ENCODE measurements around the gene TARDBP.
"Not testable (repeated sequence)": the region's sequence is repeated elsewhere in the genome, so short reads cannot be mapped to it uniquely, and the experiment has no call there.

The TARDBP gene

DNA sequence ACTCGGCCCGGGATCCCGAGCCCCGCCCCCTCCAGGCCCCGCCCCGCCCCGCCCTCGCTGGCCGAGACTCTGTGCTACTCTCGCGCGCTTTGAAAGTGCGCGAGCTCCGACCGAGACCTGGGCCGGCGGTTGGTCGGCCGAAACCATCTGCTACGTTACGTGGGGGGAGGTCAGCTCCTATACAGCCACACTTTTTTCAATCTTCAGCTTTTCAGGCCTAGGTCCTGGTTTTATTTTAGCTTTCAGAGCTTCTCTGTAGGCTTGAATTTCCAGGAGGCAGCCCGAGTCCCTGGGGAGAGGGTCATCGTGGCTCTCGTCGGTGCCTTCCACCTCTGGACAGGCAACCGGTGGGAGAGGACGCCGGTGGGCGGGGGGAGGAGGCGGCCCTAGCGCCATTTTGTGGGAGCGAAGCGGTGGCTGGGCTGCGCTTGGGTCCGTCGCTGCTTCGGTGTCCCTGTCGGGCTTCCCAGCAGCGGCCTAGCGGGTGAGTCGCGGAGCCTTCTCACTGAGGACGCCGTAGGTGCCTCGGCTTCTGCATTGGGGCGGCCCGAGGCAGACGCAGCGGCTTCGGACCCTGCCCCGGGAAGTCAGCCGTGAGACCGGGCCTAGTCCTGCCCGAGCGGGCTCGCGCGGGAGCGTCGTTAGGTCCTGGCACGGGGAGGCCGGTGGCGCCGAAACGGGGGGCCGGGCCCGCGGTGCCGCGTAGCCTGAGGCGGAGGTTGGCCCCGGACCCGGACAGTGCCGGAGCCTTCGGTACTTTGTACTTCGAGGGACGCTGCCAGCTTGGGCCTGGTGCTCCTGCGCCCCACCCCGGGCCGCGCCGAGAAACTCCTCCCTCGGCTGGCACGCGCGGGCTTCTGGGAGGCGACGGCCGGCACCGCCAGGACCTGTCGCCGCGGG lies at the start of gene TARDBP:
TARDBP (plus strand) TSS at position 395 of the 900 bp plus-strand sequence. CDS start 1,074 bp downstream, outside the sequence.
- ATAC-seq = peak; percentile 84 to 87

DNA sequence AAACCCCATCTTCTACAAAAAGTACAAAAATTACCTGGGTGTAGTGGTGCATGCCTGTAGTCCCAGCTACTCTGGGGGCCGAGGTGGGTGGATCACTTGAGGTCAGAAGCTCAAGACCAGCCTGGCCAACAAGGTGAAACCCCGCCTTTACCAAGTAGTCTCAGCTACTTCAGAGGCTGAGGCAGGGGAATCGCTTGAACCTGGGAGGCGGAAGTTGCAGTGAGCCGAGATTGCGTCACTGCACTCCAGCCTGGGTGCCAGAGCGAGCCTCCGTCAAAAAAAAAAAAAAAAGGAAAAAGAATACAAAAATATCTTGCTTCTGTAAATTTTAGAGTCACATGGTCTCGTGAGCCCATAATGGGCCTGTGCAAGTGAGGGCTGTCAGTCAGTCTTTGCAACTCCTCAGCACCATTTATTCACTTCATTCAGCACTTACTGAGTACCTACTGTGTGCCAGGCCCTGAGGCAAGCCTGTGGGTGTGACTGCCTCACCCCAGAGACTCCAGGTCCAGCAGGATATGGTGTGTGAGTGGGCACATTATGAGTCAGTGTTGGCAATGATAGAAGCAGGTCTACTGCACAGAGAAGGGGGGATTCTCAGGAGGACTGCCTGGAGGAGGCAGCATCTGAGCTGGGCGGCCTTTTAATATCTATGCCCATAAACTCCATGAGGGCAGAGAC lies 46.8 kb upstream of the TARDBP start:
- ATAC-seq = peak in 1 of 2 donors; percentile 22

DNA sequence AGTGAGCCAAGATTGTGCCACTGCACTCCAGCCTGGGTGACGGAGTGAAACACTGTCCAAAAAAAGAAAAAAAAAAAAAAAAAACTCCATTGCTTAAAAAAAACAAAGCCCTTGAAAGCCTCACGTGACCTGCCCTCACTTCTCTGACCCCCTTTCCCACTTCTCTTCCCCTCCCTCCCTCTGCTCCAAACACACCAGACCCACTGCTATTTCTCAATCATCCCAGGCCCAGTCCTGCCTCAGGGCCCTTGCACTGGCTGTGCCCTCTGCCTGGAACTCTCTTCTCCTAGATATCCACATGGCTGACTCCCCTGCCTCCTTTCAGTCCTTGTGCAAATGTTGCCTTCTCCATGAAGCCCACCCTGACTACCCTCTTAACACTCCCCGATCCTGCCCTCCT lies 45.4 kb upstream of the TARDBP start:
- ATAC-seq = no peak

DNA sequence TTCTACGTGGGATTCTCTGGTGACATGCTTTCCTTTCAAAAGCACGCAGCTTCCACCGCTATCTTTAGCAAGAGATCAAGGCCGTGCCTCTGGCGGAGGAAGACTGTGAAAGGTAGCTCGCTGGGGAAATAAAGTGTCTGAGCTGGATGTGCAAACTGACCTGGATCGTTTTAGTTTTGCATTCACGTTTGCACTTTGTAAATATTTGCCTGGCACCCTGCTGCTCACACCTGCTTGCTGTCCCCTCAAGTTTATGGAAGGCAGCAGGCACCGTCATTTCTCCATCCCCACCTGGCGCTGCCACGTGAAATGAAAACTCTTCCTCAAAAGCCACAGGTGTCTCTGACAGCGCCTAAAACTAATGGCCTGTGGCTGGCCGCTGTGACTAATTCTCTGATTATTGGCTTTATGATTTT lies 44.0 kb upstream of the TARDBP start:
- ATAC-seq = no peak

DNA sequence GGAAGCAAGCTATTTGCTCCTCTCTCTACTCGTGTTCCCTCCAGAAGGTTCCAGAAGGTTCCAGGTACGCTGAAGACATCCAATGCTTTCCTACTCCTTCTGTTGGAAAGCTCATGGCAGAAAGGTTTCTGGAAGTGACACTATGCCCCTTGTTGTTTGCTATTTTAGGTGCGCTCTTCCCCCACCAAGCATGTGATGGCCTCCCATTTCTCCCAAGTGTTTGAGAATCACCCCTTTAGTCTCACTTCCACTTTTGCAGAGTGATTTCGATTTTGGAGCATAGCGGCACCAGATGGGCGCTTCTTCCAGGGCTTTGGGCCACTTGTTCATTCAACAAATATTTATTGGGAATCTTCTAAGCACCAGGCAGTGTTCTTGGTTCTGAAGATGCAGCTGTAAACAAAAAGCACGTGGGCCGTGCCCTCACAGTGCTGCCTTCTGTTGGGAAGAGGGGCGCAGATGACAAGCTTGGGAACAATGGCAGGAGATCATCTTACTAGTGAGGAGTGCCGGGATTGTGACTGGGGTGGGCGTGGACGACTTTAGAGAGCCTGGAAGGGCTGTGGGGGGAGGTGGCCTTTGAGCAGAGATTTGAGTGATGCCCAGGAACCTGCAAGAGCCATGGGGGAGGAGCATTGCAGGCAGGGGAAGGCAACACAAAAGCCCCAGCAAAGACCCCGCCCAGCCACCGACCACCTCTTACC lies 43.0 kb upstream of the TARDBP start:
- no peak for ATAC-seq

DNA sequence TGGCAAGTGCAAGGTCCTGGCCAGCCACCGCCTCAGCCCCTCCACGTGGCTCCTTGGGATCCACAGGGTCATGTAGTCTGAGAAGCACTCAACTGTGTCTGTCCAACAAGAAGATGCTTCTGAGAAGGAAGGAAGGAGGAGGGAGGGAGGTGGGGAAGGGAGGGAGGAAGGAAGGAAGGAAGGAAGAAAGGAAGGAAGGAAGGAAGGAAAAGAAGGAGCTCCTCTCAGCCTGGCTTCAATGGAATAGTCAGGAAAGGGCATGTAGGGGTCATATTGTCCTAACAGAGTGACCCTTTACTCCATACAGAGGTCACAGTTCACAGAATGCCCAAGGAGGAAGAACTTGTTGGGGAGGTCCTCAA lies 42.5 kb upstream of the TARDBP start:
- ATAC-seq = no peak

DNA sequence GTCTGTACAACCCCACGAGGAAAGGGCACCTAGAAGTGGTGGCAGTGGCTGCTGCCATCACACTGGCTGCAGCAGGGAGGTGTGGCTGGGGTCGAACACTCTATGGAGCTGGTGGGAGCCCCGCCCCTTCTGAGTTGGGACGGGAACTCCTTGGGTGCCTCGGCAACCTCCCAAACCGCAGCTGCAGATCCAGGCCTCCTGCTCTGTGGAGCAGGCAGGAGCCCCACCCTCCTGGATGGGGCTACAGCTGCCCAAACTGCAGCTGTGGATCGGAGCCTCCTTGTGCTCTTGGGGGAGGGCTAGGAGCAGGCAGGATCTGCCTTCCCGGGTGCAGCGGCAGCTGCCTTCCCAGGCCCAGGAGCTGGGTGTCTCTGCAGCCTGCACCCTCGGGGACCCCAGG lies 38.9 kb upstream of the TARDBP start:
- ATAC-seq = no peak

DNA sequence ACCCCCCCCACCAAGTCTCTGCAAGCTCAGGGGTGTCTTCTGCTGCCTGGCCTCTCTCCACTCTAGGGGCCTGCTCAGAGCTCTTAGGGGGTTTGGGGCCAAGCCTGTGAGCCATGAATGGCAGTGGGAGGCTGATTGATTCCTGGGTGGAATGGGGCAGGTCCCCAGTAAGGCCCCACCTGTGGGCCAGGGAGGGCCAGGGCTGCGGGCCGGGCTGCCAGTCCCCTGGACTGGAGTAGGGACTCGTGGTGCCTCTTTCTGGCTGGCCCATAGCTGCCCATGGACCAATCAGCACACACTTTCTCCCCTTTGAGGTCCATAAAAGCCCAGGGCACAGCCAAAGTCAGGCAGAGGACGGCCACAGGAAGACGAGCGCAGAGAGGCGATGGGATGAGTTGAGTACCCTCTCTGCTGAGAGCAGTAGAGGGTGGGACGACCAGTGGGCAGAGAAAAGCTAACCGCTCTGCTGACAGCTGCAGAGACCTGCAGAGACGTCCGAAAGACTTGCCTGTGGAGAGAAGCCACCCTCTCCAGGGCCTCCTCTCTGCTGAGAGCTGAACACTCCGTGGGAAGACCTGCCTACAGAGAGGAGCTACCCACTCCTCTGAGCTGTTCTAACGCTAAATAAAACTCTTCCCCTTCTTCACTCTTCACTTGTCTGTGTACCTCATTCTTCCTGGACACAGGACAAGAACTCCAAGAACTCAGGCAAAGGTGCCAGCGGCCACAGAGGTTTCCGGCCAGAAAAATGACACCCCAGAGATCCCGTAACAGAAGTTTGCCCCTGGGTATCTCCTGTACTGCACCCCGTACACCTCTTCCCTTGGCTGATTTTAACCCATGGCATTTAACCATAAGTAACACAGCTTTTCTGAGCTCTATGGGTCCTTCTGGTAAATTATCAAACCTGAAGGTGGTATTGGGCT lies 38.2 kb upstream of the TARDBP start:
- ATAC-seq = no peak

DNA sequence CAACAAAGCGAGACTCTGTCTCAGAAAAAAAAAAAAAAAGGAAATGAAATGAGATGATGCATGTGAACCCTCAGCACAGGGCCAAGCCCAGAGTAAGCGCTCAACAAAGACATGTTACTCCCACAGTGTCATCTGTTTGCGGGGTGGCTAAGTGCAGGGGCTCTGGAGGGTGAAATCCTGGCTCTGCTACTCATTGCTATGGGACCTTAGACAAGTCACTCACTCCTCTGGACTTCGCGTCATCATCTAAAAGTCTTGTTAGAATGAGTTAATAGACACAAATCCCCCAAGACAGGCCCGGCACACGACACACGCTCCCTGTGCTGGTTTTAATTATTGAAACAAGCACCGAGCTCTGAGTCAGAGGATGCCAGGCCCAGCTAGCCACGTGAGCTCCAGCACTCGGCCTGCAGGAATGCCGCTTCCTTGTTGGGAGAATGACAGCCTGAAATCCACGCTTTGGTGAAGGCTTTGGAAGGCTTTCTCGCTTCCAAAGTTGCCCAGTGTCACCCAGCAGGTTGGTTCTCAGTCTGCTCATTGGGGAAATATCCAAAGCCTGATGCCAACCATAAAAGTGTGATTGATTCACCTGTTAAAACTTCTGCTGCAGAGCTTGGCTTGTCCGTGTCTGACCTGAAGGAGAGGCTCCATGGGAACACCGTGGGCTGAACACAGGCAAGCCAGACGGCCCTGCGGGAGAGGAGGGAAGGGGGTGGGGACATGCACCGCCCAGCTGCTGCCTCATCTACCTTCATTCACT lies 36.7 kb upstream of the TARDBP start:
- no peak for ATAC-seq

DNA sequence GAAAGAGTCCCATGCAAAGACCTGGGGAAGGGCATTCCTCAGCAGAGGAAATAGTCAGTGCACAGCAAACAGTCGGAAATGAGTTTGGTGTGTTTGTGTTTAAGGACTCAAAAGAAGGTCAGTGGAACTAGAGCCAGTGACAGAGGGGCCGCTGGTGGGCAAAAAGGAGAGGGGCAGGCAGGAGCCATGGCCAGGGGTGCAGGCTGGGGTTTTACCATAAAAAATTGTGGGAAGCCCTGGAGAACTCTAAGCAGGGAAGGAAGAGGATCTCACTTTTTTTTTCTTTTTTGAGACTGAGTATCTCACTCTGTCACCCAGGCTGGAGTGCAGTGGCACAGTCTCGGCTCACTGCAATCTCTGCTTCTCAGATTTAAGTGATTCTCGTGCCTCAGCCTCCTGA lies 33.7 kb upstream of the TARDBP start:
- ATAC-seq = no peak

DNA sequence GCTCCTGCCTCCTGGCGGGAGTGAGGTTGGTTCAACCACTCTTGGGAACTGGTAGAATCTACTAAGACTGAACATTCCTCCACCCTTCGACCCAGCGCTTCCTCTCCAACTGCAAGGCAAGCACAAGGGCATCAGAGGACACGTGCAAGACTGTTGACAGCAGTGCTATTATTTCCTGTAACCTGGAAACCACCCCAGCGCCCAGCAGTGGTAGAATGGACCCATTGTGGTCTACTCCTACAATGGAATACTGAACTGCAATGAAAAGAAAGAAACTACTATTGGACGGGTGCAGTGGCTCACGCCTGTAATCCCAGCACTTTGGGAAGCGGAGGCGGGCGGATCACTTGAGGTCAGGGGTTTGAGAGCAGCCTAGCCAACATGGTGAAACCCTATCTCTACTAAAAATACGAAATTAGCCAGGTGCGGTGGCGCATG lies 33.0 kb upstream of the TARDBP start:
- no peak for ATAC-seq

DNA sequence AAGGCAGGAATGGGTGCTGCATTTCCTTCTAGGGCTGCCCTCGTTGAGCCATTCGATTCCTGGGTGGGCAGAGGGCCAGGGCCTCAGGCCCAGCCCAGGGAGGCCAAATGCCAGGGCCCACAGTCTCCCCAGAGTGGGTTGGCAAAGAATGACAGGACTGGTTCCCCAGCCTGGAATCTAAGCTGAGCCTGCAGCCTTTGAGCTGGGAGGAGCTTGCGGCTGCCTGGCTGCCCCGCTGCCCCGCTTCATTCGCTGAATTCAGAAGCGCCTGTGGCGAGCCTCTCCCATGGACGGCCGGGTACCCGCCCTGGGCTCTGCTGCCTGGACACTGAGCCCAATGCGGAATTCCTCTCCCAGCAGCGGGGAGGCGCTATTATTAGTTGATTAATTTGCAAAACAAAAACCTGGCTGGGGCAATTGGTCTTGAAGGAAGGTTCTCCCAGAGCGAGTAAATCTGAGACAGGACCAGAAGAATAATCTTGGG lies 32.3 kb upstream of the TARDBP start:
- ATAC-seq = no peak

DNA sequence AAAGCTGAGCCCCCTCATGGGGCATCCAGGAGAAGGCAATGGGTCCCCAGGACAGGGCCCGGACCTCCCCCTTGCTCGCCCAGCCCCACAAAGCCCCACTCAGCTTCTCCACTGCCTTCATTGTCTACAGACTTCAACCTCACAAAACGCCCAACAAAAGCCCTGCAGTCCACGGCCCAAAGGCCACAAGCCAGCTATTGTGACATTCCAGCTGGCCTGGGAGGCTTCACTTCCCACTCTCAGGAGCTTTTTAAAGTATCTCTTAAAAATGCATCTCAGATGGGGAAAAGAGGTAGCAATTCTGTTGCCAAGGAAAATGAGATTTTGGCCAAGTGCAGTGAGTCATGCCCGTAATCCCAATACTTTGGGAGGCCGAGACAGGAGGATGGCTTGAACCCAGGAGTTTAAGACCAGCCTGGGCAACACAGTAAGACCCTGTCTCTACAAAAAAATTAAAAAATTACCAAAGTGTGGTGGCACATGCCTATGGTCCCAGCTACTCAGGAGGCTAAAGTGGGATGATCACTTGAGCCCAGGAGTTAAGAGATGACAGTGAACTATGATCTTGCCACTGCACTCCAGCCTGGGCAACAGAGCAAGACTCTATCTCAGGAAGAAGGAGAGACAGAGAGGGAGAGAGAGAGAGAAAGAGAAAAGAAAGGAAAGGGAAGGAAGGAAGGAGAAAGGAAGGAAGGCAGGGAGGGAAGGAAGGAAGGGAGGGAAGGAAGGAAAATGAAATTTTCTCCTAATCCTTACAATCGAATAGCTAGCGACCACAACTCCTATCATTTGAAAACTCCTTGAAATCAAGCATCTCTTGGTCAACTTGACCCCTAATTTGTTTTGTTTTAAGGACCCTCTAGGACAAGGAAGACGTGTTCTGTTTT lies 31.4 kb upstream of the TARDBP start:
- ATAC-seq = no peak

DNA sequence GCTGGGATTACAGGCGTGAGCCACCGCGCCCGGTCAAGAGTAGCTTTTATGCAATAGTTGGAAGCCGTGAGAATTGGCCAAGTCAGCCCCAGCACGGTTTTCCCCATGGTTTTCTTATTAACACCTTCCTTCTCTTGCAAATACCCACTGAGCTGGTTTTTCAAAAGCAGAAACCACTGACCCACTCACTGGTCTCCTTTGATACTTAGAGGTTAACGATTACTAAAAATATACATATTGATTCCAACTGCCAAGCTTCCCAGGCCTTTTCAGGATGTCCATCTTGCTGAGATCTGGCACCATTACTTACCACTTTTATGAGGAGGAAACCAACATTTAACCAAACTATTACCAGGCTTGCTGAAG lies 25.9 kb upstream of the TARDBP start:
- no peak for ATAC-seq

DNA sequence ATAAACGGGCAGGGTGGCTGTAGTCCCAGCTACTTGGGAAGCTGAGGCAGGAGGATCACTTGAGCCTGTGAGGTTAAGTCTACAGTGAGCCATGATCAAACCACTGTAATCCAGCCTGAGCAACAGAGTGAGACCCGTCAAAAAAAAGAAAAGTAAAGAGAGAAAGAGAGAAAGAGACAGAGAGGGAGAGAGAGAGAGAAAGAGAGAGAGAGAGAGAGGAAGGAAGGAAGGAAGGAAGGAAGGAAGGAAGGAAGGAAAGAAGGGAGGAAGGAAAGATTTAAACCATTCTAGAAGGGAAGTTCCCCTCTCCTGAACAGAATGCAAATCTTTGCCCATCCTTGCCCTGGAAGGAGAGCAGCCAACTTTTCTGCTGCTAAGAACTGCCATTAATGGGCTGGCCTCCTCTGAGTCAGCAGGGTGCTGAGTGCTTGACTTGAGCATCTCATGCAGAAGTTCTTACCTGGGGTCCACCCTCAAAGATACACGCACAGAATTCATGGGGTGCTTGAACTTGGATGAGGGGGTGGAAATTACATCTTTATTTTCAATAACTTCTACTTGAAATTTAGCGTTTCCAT lies 24.5 kb upstream of the TARDBP start:
- no peak for ATAC-seq

DNA sequence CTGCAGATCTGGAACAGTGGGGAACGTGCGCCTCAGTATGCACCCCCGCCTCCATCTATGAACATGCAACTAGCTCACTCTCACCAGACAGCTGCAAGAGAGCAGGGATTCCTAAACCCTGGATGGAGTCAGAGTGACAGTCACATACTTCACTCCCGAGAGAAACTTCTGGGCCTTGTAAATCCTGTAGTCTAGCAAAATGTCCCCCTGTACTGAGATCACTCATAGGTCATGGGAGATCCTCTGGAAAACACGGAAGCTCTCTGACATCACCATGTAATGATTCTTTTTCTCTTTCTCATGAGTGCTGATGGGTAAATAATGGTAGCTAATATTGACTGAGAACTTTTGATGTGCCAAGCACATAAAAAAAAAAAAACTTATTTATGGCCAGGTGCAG lies 23.4 kb upstream of the TARDBP start:
- no peak for ATAC-seq

DNA sequence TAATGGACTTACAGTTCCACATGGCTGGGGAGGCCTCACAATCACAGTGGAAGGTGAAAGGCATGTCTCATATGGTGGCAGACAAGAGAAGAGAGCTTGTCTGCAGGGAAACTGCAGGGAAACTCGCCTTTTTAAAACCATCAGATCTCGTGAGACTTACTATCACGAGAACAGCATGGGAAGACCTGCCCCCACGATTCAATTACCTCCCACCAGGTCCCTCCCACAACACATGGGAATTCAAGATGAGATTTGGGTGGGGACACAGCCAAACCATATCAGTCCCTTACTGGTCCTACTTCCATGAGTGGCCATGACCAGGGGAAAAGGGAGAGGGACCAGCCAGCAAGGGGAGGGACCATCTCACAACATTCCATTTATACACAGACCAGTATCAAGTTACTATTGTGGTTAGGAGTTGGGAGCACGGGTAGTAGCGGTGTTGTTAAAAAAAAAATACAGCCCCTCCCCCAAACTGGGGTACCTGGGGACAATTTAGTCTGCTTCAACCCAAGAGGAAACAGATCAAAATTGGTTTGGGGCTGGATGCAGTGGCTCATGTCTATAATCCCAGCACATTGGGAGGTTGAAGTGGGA lies 22.4 kb upstream of the TARDBP start:
- ATAC-seq = not testable (repeated sequence)

DNA sequence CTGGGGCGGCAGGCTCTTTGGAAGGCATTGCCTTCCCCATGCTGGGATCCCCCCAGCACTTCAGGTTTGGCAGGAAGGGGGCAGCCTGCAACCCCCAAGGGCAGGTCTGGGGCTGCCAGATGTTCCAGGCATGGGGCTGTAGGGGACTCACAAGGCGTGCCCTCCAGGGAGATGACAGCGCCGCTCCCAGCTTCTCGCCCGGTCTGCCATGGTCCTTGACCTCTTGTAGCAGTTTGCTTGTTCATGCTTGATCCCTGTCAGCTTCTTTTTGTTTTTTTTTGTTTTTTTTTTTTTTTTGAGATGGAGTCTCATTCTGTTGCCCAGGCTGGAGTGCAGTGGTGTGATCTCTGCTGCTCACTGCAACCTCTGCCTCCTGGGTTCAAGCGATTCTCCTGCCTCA lies 21.6 kb upstream of the TARDBP start:
- ATAC-seq = no peak

DNA sequence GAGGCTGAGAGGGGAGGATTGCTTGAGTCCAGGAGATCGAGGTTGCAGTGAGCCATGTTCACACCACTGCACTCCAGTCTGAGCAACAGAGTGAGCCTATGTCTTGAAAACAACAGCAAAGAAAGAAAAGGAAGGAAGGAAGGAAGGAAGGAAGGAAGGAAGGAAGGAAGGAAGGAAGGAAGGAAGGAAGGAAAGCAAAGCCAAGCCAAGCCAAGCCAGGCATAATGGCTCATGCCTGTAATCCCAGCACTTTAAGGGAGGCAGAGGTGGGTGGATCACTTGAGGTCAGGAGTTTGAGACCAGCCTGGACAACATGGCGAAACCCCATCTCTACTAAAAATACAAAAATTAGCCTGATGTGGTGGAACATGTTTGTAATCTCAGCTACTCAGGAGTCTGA lies 20.4 kb upstream of the TARDBP start:
- not testable (repeated sequence) for ATAC-seq

DNA sequence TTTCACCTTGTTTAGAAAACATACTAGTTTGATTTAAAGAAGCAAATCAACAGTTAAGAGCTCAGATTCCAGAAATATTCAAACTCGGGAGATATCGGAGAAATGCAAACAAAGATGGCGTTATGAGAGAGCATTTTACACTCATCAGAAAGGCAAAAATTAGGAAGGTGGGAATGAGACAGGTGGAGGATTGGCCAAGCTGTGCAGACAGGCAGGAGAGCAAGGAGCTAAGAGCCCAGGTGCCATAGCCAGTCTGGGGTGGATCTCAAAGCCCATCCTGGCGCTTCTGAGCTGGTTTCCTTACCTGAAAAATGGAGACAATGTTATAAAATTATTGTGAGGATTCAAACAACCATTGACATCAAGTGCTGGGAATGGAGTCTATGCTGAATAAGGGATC lies 19.6 kb upstream of the TARDBP start:
- ATAC-seq = no peak

All from activated CD4-positive, CD25-positive, alpha-beta regulatory T cell treated with anti-CD3 and anti-CD28 coated beads, Interleukin-2, amount 50 U/mL, for 24 hours (primary cell).